GM12892 (cell line): ENCODE data around the gene TMEM97.

ENCODE experiments used
- POLR2A ChIP-seq: IDR thresholded peaks from 2 replicates; pipeline ENCODE4 v1.6.1; 2011; ENCODE audit warnings: low read depth, low read length, control low read depth
- POLR2AphosphoS5 ChIP-seq: IDR thresholded peaks from 2 replicates; pipeline ENCODE4 v1.6.1; 2011; ENCODE audit warnings: low read depth, low read length, control low read depth
- TAF1 ChIP-seq: IDR thresholded peaks from 2 replicates; pipeline ENCODE4 v1.6.1; 2011; ENCODE audit warnings: low read depth, mild to moderate bottlenecking, control low read depth, low read length, borderline replicate concordance

GRCh38 chr17:28345419-28346198 lies 26.6 kb downstream of the TMEM97 start:
- no peak for TF ChIP-seq POLR2A
- TF ChIP-seq POLR2AphosphoS5 = peak; percentile 48; the same call in 1 of the 2 replicates
- TF ChIP-seq TAF1 = no peak
